T-cell (primary cell): ENCODE data around the gene ANKRD1. TPM values are rescaled to one million over a fixed set of nuclear protein-coding genes. Genes with fewer than 3 reads are reported as not detected.

ENCODE experiments used
- ATAC-seq, 4 experiments: fragments of 200-7000 bp in 3 of 4; fragments of 150-1000 bp in 1 of 4; cut with Tn5 transposase; replicated peaks in 1 of 4; 1 replicate in 3 of 4; 2 replicates in 1 of 4; pipeline ENCODE4 v1.10.0; 2021; ENCODE audit warnings: moderate library complexity in 3 of 4, mild to moderate bottlenecking in 2 of 4, moderate number of reproducible peaks in 1 of 4
- CTCF ChIA-PET, 2 donors: fragments of 300-600 bp; sonication (Branson Sonifier 250); formaldehyde crosslinking; loops; one replicate each; lab custom pipeline; 2022; ENCODE audit warnings: antibody characterized with exemption in 2 of 2; lab: Charles Lee
- POLR2A ChIA-PET, 2 donors: fragments of 300-600 bp; sonication (Branson Sonifier 250); formaldehyde crosslinking; loops; one replicate each; lab custom pipeline; 2022; ENCODE audit warnings: antibody characterized with exemption in 2 of 2; lab: Charles Lee
- DNase-seq, 35 experiments: peaks; one replicate each; pipeline versions ENCODE4 v3.0.0 to v3.0.0-alpha.2; 2013 to 2023
- H3K27ac ChIP-seq: one replicate; pipeline ENCODE4 v1.5.1; 2013; ENCODE audit warnings: low read length
- H3K27me3 ChIP-seq, 2 experiments: replicated peaks in 1 of 2; 1 replicate in 1 of 2; 2 replicates in 1 of 2; pipeline versions ENCODE4 v1.6.1 to v1.7.0; 2013; ENCODE audit warnings: low read length in 1 of 2, mixed read lengths in 1 of 2; ENCODE audit not compliant: control insufficient read depth in 2 of 2, insufficient read depth in 2 of 2; ENCODE audit errors: extremely low read depth in 1 of 2
- H3K36me3 ChIP-seq, 2 donors: 1 replicate in 1 of 2; 2 replicates in 1 of 2; pipeline versions ENCODE4 v1.6.1 to v1.7.0; 2013; ENCODE audit warnings: low read length in 1 of 2; ENCODE audit not compliant: control insufficient read depth in 2 of 2, insufficient read depth in 1 of 2; ENCODE audit errors: extremely low read depth in 1 of 2
- H3K4me1 ChIP-seq, 2 experiments: 1 replicate in 1 of 2; 2 replicates in 1 of 2; pipeline versions ENCODE4 v1.6.1 to v1.7.0; 2013; ENCODE audit warnings: low read length in 2 of 2, mixed read lengths in 1 of 2; ENCODE audit not compliant: insufficient read depth in 2 of 2, control insufficient read depth in 1 of 2; ENCODE audit errors: extremely low read depth in 1 of 2
- H3K4me3 ChIP-seq, 2 donors: 1 replicate in 1 of 2; 2 replicates in 1 of 2; pipeline versions ENCODE4 v1.5.1 to v1.7.0; 2013; ENCODE audit warnings: mild to moderate bottlenecking in 2 of 2, low read length in 1 of 2, moderate library complexity in 1 of 2; ENCODE audit not compliant: control insufficient read depth in 1 of 2; ENCODE audit errors: extremely low read depth in 1 of 2
- H3K9me3 ChIP-seq: 2 replicates; pipeline ENCODE4 v1.7.0; 2013
- H3K27ac Mint-ChIP-seq, 2 donors: one replicate each; pipeline ENCODE4 v1.8.0; 2020 to 2021; ENCODE audit warnings: mild to moderate bottlenecking in 2 of 2, mixed read lengths in 2 of 2
- H3K27me3 Mint-ChIP-seq, 2 donors: one replicate each; pipeline ENCODE4 v1.8.0; 2021 to 2022; ENCODE audit warnings: mixed read lengths in 2 of 2
- H3K36me3 Mint-ChIP-seq: one replicate; pipeline ENCODE4 v1.8.0; 2021; ENCODE audit warnings: mixed read lengths
- H3K4me1 Mint-ChIP-seq, 3 donors: one replicate each; pipeline ENCODE4 v1.8.0; 2020 to 2022; ENCODE audit warnings: mixed read lengths in 3 of 3, mild to moderate bottlenecking in 1 of 3
- H3K4me3 Mint-ChIP-seq, 3 donors: one replicate each; pipeline ENCODE4 v1.8.0; 2020 to 2022; ENCODE audit warnings: mild to moderate bottlenecking in 3 of 3, mixed read lengths in 3 of 3, moderate library complexity in 3 of 3
- H3K9me3 Mint-ChIP-seq, 3 donors: one replicate each; pipeline ENCODE4 v1.8.0; 2020 to 2022; ENCODE audit warnings: mixed read lengths in 3 of 3
- WGBS: methylation state at CpG from one replicate; pipeline ENCODE4 v1.1.5; 2013; ENCODE audit warnings: missing lambda C conversion rate; ENCODE audit not compliant: insufficient coverage; 5-methylcytosine and 5-hydroxymethylcytosine counted together
- total RNA-seq, 35 experiments: library from RNA in 6 of 35; stranded (reverse) in 6 of 35; fragments of 120-200 nt in 1 of 35; gene quantifications; one replicate each; pipeline versions ENCODE4 v1.2.1 to v1.2.4 and lab custom pipeline; 2013 to 2026

Gene ANKRD1
- total RNA-seq, 5 donors from 2014 or later (not counting 1 experiment from before 2014, with no cell fraction given), result not detected

- no peaks in the 10 kb centered on the region for H3K9me3 ChIP-seq
- WGBS, result 90% methylated on average over 2 of the region's 3 CpGs
- Mint-ChIP-seq H3K4me3 (no peak overlapping the region), H3K27ac (no peak overlapping the region), H3K36me3 (no peaks in the 10 kb centered on the region), H3K9me3 (no peaks in the 10 kb centered on the region), H3K27me3 (peaks cover 11 to 13% of the 10 kb centered on the region in 2 donors), H3K4me1 (no peaks in the 10 kb centered on the region)
- ATAC-seq (no peak), DNase-seq (no peak)
- CTCF ChIA-PET, result interaction anchor here in 1 of 2 donors (1.6 kb wide), 1 partner anchor 333 kb away, joined by 6 read pairs; no protein-coding TSS in a partner anchor
- H3K27ac ChIP-seq, result no peak overlapping the region
- POLR2A ChIA-PET, result interaction anchor here in 1 of 2 donors (0.6 kb wide), 1 partner anchor 437 kb away, joined by 4 read pairs; no protein-coding TSS in a partner anchor
- no peak overlapping the region for H3K4me3 ChIP-seq
- no peaks in the 10 kb centered on the region for H3K4me1 ChIP-seq
- H3K36me3 ChIP-seq, result no peaks in the 10 kb centered on the region
- peaks cover 0 to 4% of the 10 kb centered on the region in 2 experiments for H3K27me3 ChIP-seq
These were observed 2.9 kb downstream of the ANKRD1 start for GRCh38 chr10:90917968-90918318.

GRCh38 chr10:90917238-90917967 is 3.5 kb downstream of the ANKRD1 start:
- ChIA-PET POLR2A (interaction anchor here in 1 of 2 donors (0.6 kb wide), 1 partner anchor 438 kb away, joined by 4 read pairs; no protein-coding TSS in a partner anchor), CTCF (interaction anchor here in 1 of 2 donors (1.6 kb wide), 1 partner anchor 333 kb away, joined by 6 read pairs; no protein-coding TSS in a partner anchor)
- no peaks in the 10 kb centered on the region for H3K9me3 Mint-ChIP-seq
- no peak overlapping the region for H3K27ac Mint-ChIP-seq
- H3K36me3 Mint-ChIP-seq, result no peaks in the 10 kb centered on the region
- no peak for ATAC-seq
- H3K27me3 ChIP-seq, result peaks cover 0 to 4% of the 10 kb centered on the region in 2 experiments
- no peak for DNase-seq
- no CpG with 5 or more reads among the region's 8 CpGs for WGBS
- H3K9me3 ChIP-seq, result no peaks in the 10 kb centered on the region
- H3K4me3 Mint-ChIP-seq, result no peak overlapping the region
- no peaks in the 10 kb centered on the region for H3K4me1 Mint-ChIP-seq
- no peaks in the 10 kb centered on the region for H3K36me3 ChIP-seq
- H3K27me3 Mint-ChIP-seq, result peaks cover 7 to 13% of the 10 kb centered on the region in 2 donors
- H3K4me1 ChIP-seq, result no peaks in the 10 kb centered on the region
- no peak overlapping the region for H3K4me3 ChIP-seq
- no peak overlapping the region for H3K27ac ChIP-seq

- Mint-ChIP-seq H3K27me3 (peaks cover 7% of the 10 kb centered on the region in 2 donors), H3K4me3 (no peak overlapping the region), H3K9me3 (no peaks in the 10 kb centered on the region), H3K4me1 (peaks cover 2 to 4% (median 3%) of the 10 kb centered on the region in 3 donors), H3K27ac (no peak overlapping the region), H3K36me3 (no peaks in the 10 kb centered on the region)
- ChIA-PET CTCF (no interaction called here), POLR2A (no interaction called here)
- H3K27me3 ChIP-seq, result peaks cover 0 to 4% of the 10 kb centered on the region in 2 experiments
- peaks cover 2 to 3% of the 10 kb centered on the region in 2 experiments for H3K4me1 ChIP-seq
- H3K36me3 ChIP-seq, result no peaks in the 10 kb centered on the region
- WGBS, result 48% methylated on average over 2 of the region's 6 CpGs
- ATAC-seq (no peak), DNase-seq (no peak)
- H3K4me3 ChIP-seq, result no peak overlapping the region
- H3K27ac ChIP-seq, result no peak overlapping the region
- no peaks in the 10 kb centered on the region for H3K9me3 ChIP-seq
These were observed 4.3 kb downstream of the ANKRD1 start for GRCh38 chr10:90916392-90917237.

DNA sequence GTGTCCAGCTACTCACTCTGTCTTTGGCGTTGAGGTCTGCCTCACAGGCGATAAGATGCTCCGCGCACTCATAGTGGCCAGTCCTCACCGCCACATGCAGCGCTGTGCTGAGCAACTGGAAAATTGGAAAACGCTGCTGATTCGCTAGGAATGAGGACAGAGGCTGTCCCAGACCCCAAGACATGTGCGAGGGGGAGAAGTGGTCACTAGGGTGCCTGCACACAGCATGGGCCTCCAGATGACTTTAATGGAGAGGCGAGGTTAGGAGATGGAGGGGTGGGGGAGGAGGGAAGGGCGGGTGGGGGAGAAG is 5.2 kb downstream of the ANKRD1 start:
- Mint-ChIP-seq H3K36me3 (no peaks in the 10 kb centered on the region), H3K4me1 (peaks cover 3 to 7% (median 4%) of the 10 kb centered on the region in 3 donors), H3K4me3 (no peak overlapping the region), H3K9me3 (no peaks in the 10 kb centered on the region), H3K27ac (no peak overlapping the region), H3K27me3 (peaks cover 7% of the 10 kb centered on the region in 2 donors)
- ChIA-PET CTCF (interaction anchor here in 1 of 2 donors (0.6 kb wide), 1 partner anchor 337 kb away, joined by 3 read pairs; no protein-coding TSS in a partner anchor), POLR2A (no interaction called here)
- no peak for DNase-seq
- Histone ChIP-seq H3K27ac (no peak overlapping the region), H3K27me3 (peaks cover 0 to 4% of the 10 kb centered on the region in 2 experiments), H3K9me3 (no peaks in the 10 kb centered on the region), H3K4me1 (peaks cover 3% of the 10 kb centered on the region in 2 experiments), H3K4me3 (no peak overlapping the region), H3K36me3 (no peaks in the 10 kb centered on the region)
- WGBS, result 84% methylated on average over 9 of the region's 11 CpGs
- no peak for ATAC-seq

GRCh38 chr10:90914992-90915765 is 5.7 kb downstream of the ANKRD1 start:
- H3K27ac ChIP-seq, result no peak overlapping the region
- H3K36me3 ChIP-seq, result no peaks in the 10 kb centered on the region
- H3K4me1 ChIP-seq, result peaks cover 3% of the 10 kb centered on the region in 2 experiments
- WGBS, result 89% methylated on average over 10 of the region's 10 CpGs
- ChIA-PET POLR2A (interaction anchor here in 1 of 2 donors (0.6 to 0.7 kb wide), 2 partner anchors 249 to 920 kb away, joined by 3 read pairs; no protein-coding TSS in a partner anchor), CTCF (interaction anchor here in 1 of 2 donors (0.6 to 0.7 kb wide), 2 partner anchors 93 to 338 kb away, joined by 3 to 7 read pairs; no protein-coding TSS in a partner anchor)
- H3K4me1 Mint-ChIP-seq, result peaks cover 3 to 7% (median 4%) of the 10 kb centered on the region in 3 donors
- H3K36me3 Mint-ChIP-seq, result no peaks in the 10 kb centered on the region
- peaks cover 0 to 4% of the 10 kb centered on the region in 2 experiments for H3K27me3 ChIP-seq
- H3K9me3 Mint-ChIP-seq, result no peaks in the 10 kb centered on the region
- H3K4me3 ChIP-seq, result no peak overlapping the region
- H3K4me3 Mint-ChIP-seq, result no peak overlapping the region
- peaks cover 7% of the 10 kb centered on the region in 2 donors for H3K27me3 Mint-ChIP-seq
- H3K27ac Mint-ChIP-seq, result no peak overlapping the region
- no peak for ATAC-seq
- no peak for DNase-seq
- no peaks in the 10 kb centered on the region for H3K9me3 ChIP-seq
